NCI-H187 (cell line): ENCODE results near the gene SOX13.
"Not testable (repeated sequence)": the region's sequence is repeated elsewhere in the genome, so short reads cannot be mapped to it uniquely, and the experiment has no call there.

ENCODE experiments used
- DNase-seq, 2 experiments: peaks; one replicate each; lab custom pipeline; 2025; lab: John Stamatoyannopoulos, UW

Gene SOX13

GRCh38 chr1:204072931-204073836, at the start of gene SOX13:
Gene SOX13, plus strand, starts transcription at chr1:204073115. Its CDS starts 39,801 bp downstream, at chr1:204112916.
- peak; percentile 89 to 91 for DNase-seq

GRCh38 chr1:204025917-204026707, 46.8 kb upstream of the SOX13 start:
- DNase-seq: no peak

GRCh38 chr1:204027446-204027845, 45.5 kb upstream of the SOX13 start:
- no peak for DNase-seq

- DNase-seq: no peak
Observed at GRCh38 chr1:204029016-204029415, 43.9 kb upstream of the SOX13 start.

GRCh38 chr1:204031098-204031710, 41.7 kb upstream of the SOX13 start:
- no peak for DNase-seq

- no peak for DNase-seq
Observed at GRCh38 chr1:204032642-204033235, 40.2 kb upstream of the SOX13 start.

GRCh38 chr1:204033306-204033705, 39.6 kb upstream of the SOX13 start:
- DNase-seq: no peak

GRCh38 chr1:204036882-204037655, 35.8 kb upstream of the SOX13 start:
- DNase-seq: no peak

- DNase-seq: no peak
Observed at GRCh38 chr1:204041232-204041767, 31.6 kb upstream of the SOX13 start.

GRCh38 chr1:204041803-204042505, 31.0 kb upstream of the SOX13 start:
- no peak for DNase-seq

GRCh38 chr1:204042516-204042915, 30.4 kb upstream of the SOX13 start:
- DNase-seq: no peak

- DNase-seq: no peak
Observed at GRCh38 chr1:204043680-204044079, 29.2 kb upstream of the SOX13 start.

- DNase-seq: no peak
Observed at GRCh38 chr1:204044448-204044847, 28.5 kb upstream of the SOX13 start.

GRCh38 chr1:204045430-204045829, 27.5 kb upstream of the SOX13 start:
- DNase-seq: no peak

- no peak for DNase-seq
Observed at GRCh38 chr1:204046346-204046745, 26.6 kb upstream of the SOX13 start.

- DNase-seq: not testable (repeated sequence)
Observed at GRCh38 chr1:204048796-204049195, 24.1 kb upstream of the SOX13 start.

- no peak for DNase-seq
Observed at GRCh38 chr1:204051258-204051657, 21.7 kb upstream of the SOX13 start.

GRCh38 chr1:204051718-204052117, 21.2 kb upstream of the SOX13 start:
- no peak for DNase-seq

- DNase-seq: no peak
Observed at GRCh38 chr1:204053893-204054292, 19.0 kb upstream of the SOX13 start.

GRCh38 chr1:204059970-204060369, 12.9 kb upstream of the SOX13 start:
- DNase-seq: no peak
